HG03354 (cell line): ENCODE data around the gene PRRT4.

Experiments
- ATAC-seq: cut with Tn5 transposase; IDR thresholded peaks from one replicate; pipeline ENCODE4 v1.9.1; 2021; ENCODE audit warnings: mild to moderate bottlenecking; ENCODE audit not compliant: unreplicated experiment, poor library complexity, severe bottlenecking

PRRT4 gene

GRCh38 chr7:128361411-128362379 lies at the start of gene PRRT4:
TSS of gene PRRT4 (minus strand) at chr7:128361690.
- ATAC-seq, result peak; percentile 48

DNA sequence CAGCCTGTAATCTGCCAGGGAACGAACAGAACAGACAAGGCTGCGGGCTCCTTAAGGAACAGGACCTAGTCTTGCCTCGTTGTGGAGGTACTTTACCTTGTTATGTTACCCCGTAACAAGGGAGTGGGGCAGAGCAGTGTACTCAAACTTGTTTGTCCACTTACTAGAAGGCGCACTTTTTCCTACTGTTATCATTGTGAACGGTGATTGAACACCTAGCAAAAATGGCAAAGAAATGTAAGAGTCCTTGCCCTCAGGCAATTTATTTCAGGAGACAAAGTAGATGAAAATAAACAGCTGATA lies 48.9 kb upstream of the PRRT4 start:
- no peak for ATAC-seq

GRCh38 chr7:128409596-128410450 lies 48.3 kb upstream of the PRRT4 start, which contains the start of gene IMPDH1:
TSS of gene IMPDH1 (minus strand) at chr7:128409982. CDS start at chr7:128409901, 81 bp downstream.
- peak; percentile 81 for ATAC-seq

DNA sequence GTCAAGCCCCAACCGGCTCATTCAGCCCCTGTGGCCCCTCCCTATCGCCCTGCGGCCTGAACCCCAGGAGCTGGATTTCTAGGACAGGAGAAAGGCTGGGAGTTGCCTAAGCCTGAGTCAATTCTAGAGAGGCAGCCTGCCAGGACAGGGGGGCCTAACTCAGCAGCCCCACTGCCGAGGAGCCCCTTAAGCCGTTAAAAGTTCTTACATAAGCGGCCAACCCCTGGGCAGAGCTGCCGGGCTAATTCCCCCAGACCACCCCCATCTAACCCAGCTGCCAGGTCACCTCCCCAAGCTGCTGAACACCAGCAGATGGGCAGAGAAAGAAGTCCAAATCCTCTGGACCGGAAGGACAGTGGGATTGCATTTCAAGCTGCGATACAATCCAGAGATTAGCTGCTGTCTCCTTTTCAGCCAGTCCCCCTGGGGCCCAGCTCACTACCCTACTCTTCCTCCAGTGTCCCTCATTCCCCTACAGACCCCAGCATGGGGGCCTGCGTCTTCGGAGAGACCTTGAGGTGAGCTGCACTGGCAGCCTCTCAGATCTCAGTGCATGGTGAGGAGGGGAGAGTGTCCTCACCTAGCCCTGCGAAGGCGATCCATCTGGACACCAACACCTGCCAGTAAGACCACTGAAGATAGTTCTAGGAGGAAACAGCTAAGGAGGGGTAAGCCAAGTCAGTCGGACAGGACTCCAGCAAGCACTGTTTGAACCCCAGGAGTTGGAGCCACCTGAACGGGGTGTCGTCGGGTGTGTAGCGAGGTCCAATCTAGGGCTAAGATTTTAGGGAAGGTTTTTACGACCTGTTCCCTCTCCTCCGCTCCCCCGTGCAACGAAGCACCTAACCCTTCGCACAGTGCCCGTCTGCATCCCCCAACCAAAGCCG lies 47.5 kb upstream of the PRRT4 start:
- no peak for ATAC-seq

- ATAC-seq, result no peak
Observed at GRCh38 chr7:128407751-128408708, 46.5 kb upstream of the PRRT4 start.

GRCh38 chr7:128407233-128407589 lies 45.7 kb upstream of the PRRT4 start:
- ATAC-seq, result no peak

DNA sequence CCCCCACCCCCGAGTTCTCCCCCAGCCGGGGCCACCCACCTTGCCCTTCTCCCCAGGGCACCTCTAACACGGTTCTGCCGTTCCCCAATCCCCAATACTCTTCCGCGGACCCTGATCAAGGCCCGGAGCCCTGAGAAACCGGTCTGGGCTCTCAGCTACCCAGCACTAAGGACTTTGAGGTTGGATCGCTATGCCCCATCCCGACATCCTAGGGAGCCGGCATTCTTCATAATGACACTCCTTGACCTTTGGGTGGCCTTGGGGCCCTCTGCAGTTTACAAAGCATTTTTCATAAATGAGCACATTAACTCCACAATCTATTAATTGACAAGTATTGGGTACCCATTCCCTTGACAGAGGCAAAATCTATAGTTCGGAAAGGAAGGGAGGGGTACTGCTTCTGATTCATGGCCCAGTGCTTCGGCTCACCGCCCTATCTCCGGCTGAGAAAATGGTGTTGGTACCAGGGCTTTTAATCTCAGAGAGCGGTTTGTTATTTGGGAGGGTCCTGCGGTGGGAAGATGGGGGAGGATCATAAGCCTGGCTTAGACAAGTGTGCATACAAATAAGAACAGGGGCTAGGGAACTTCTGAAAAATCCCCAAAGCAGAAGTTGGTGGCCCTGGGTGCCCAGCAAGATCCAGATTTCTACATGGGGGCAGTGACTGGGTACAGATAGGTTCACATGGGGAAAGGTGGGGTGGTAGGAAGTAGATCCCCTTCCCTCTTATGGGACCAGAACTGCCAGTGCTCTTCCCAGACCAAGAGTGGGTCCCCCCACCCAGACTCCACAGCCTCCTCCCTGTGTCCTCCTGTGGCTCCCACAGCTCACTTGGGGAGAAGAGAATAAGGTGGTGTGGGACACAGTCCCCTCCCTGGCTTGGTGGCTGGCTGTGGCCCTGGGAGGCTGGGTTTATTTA lies 45.1 kb upstream of the PRRT4 start:
- ATAC-seq, result no peak

DNA sequence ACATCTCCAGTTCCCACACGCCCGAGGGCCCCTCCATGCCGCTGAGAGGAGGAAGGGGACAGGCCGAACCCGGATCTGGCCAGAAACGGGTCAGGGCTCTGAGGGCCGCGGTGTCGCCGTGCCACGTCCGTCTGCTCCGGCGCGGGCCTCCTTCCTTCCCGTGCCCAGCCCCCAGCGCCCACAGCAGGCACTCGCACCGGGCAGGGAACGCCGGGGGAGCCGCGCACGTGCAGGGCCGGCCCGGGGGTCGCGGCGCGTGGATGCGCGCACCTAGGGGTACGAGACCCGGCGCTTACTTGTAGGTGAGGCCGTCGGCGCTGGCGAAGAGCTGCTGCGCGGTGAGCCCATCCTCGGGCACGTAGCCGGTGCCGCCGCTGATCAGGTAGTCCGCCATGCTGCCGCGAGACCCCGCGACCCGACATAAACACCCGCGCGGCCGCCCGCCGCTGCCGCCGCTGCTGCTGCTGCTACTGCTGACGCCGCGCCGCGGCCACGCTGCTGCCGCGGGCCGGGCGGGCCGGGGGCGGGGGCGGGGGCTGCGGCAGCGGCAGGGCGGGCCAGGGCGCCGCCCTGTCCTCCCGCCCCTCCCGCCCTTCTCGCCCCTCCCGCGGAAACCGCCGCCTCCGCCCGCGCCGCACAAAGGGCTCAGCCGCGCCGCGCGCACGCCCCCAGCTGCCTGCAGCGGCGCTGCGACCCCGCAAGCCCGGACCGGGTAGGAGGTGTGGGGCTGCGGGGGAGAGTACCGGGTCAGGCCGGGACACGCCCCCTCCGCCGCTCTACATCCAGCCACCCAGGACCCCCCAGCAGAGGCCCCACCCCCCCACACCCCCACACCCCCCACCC lies 44.2 kb upstream of the PRRT4 start:
- ATAC-seq, result peak; percentile 28

DNA sequence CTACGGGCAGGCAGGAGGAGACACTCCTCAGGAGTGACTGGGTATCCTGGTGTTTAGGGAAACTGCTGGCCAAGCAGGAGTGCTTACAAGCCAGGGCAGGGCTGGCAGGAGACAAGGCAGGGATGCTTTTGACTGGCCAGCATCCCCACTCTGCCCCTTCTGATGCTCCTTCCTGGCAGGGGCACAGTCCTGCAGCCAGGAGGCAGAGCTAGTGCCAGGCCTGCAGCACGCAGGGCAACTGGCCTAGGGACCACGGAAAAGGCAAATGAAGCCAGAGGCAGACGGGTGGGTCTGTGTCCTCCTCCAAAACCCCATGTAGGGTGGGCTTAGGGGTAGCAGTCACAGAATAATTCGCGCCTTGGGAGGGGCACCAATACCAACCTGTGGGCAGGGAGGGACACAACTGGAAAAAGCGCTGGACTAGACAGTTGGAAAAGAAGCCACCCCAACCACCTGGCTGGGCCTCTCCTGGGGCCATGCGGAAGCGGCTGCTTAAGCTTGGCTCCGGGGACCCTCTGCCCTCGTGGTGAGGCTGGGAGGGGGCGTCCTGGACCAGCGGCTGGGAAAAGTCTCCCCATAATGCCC lies 43.5 kb upstream of the PRRT4 start:
- peak; percentile 0 for ATAC-seq

- ATAC-seq, result no peak
Observed at GRCh38 chr7:128404143-128404681, 42.7 kb upstream of the PRRT4 start.

- ATAC-seq, result no peak
Observed at GRCh38 chr7:128403676-128404075, 42.2 kb upstream of the PRRT4 start.

DNA sequence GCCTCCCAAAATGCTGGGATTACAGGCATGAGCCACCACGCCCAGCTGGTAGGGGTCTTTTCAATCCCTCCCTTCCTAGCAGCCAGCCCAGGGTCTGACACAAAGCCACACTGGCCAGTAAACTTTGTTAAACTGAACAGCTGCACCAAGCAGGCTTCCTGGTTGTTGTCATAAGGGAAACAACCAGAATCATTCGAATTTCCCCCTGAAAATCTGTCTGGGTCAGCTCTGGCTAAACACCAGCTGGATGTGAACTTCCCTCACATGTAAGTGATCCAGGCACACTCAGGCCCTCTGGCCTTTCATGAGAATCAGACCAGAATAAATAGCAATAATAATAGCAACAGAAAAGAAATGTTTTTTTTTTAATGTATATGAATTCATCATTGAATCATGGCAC lies 40.9 kb upstream of the PRRT4 start:
- ATAC-seq, result no peak

DNA sequence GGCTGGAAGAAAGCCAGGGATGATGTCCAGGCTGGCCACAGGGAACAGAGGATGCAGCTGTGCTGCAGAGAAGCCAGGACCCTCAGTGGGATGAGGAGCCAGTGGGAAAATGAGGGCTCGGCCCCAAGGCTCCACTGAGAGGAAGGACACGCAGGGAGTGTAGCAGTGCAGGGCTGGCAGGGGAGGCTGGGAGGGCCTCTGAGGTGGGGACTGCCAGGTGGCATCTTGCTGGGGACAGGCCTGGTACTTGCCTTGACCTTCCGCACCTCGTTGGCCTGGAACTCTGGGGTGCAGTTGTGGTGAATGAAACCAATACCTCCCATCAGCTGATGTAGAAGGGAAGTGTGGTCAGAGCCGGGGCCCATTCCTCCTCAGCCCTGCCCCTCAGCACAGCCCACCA lies 39.1 kb upstream of the PRRT4 start:
- no peak for ATAC-seq

DNA sequence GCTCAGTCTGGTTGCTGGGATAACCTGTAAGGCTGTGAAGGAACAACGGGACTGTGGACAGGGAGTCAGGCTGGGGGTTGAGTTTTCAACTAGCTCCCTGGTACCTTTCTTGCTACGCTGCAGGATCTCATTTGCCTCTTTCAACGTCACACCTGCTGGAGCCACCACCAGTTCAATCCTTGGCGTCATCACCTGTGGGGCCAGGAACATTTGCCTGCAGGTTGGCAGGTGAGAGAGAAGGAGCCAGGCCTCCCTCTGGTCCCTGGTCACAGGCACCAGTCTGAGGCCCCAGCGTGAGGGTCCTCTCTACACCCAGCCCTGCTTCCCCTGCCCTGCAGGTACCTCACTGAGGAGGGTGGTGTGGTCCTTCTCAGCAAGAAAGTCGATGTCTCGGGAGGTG lies 38.5 kb upstream of the PRRT4 start:
- no peak for ATAC-seq

GRCh38 chr7:128398841-128399135 lies 37.3 kb upstream of the PRRT4 start:
- ATAC-seq, result no peak

DNA sequence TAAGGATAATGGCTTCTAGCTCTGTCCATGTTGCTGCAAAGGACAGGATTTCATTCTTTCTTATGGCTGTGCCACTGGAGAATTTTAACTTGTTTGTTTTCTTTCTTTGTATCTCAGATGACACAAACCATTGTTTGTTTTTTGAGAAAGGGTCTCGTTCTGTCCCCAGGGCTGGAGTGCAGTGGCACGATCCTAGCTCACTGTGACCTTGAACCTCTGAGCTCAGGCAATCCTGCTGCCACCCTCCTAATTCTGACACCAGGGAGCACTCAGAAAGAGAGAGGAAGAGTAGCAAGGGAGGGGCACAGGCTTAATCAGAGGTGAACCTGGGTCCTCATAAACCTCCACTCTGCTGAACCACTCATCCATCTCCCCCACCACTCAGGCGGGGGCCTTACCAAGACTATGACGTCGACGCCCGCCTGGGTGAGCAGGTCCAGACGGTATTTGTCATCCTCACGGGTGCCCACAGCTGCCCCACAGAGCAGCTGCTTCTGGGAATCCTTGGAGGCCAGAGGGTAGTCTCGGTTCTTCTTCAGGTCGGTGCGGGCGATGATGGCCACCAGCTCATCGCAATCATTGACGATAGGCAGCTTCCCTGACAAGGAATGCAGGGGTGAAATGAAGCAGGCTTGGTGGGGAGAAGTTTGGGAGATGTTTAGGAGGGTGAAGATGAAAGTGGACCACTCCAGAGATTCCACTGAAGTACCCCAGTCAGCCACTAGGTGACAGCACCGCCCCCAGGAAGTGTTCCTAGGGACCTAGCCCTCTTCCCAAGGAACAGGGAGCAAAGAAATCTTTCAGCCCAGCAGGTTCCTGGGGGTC lies 36.7 kb upstream of the PRRT4 start:
- no peak for ATAC-seq
